Measurements from ENCODE around the gene MRPS34.

The MRPS34 gene

DNA sequence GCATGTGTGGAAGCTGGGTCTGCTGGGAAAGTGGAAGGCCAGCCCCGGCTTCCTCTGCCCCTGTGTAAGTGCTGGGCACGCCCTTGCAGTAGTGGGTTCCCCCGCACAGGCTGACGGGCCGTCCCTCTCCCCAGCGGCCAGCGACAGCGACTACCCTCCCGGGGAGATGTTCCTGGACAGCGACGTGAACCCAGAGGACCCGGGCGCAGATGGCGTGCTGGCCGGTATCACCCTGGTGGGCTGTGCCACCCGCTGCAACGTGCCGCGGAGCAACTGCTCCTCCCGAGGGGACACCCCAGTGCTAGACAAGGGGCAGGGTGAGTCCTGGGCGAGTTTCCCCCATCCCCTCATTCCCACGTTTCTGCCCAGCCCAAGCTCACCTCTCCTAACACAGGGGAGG is 7.1 kb downstream of the MRPS34 start:
- TF ChIP-seq, protein P1, sequence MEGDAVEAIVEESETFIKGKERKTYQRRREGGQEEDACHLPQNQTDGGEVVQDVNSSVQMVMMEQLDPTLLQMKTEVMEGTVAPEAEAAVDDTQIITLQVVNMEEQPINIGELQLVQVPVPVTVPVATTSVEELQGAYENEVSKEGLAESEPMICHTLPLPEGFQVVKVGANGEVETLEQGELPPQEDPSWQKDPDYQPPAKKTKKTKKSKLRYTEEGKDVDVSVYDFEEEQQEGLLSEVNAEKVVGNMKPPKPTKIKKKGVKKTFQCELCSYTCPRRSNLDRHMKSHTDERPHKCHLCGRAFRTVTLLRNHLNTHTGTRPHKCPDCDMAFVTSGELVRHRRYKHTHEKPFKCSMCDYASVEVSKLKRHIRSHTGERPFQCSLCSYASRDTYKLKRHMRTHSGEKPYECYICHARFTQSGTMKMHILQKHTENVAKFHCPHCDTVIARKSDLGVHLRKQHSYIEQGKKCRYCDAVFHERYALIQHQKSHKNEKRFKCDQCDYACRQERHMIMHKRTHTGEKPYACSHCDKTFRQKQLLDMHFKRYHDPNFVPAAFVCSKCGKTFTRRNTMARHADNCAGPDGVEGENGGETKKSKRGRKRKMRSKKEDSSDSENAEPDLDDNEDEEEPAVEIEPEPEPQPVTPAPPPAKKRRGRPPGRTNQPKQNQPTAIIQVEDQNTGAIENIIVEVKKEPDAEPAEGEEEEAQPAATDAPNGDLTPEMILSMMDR (conservative IDR thresholded peaks at IDR 0.05; ENCODE audit: control insufficient read depth, insufficient read depth, low read depth, low read length): no peak
- DNase-seq (ENCODE audit: low read depth): no peak

DNA sequence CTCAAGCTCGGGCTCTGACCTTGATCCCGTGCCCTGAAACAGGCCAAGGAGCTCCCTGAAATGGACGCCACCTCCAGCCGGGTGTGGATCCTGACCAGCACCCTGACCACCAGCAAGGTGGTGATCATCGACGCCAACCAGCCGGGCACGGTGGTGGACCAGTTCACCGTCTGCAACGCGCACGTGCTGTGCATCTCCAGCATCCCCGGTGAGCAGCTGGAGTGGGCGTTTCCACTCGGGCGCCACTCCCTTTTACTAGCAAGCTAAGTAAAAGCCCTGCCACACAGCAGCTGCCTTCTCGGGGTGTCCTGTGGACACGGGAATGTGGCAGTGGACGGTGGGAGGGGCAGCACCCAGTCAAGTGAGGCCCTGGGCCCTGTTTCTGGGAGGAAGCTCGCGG is 8.0 kb downstream of the MRPS34 start:
- no peak for DNase-seq (ENCODE audit: low read depth)
- TF ChIP-seq, protein P1 (conservative IDR thresholded peaks at IDR 0.05; ENCODE audit: control insufficient read depth, insufficient read depth, low read depth, low read length): no peak

More for the DNA sequence above, 7.1 kb downstream of the MRPS34 start:
- H3K4me3 ChIP-seq (ENCODE audit: control insufficient read depth, low read depth, low read length): no peak overlapping the region

DNA sequence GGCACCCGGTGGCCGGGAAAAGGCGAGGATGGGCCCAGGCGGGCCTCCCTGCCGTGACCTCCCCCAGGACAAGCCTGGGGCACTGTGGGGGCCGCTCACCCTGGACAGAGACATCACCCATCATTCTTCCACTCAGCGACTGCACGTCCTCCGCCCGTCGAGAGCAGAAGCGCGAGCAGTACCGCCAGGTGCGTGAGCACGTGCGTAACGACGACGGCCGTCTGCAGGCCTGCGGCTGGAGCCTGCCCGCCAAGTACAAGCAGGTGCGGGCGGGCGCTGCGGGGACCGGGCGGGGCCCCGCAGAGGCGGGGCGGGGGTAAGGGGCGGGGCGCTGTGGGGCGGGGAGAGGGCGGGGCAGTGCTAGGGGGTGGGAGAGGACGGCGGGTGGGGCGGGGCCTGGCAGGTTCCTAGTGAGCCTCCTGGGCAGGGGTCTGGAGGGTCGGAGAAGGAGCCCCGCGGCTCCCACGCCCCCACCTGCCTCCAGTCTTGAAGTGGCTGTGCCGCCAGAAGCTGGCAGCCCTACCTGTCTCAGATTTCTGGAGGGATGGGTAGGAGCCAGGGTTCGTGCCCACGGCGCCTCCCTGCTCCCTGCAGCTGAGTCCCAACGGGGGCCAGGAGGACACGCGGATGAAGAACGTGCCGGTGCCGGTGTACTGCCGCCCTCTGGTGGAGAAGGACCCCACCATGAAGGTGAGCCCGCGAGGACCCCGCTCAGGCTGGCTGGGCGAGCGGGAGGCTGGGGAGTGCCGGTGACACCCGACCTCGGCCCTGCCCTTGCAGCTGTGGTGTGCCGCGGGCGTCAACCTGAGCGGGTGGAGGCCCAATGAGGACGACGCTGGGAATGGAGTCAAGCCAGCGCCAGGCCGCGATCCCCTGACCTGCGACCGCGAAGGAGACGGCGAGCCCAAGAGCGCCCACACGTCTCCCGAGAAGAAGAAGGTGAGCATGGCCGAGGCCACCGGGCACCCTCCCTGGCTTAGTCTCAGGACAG is 9.1 kb downstream of the MRPS34 start:
- DNase-seq (ENCODE audit: low read depth): no peak
- H3K4me3 ChIP-seq (ENCODE audit: control insufficient read depth, low read depth, low read length): no peak overlapping the region
- TF ChIP-seq, protein P1 (conservative IDR thresholded peaks at IDR 0.05; ENCODE audit: control insufficient read depth, insufficient read depth, low read depth, low read length): peak; percentile 31

More for the DNA sequence above, 8.0 kb downstream of the MRPS34 start:
- H3K4me3 ChIP-seq (ENCODE audit: control insufficient read depth, low read depth, low read length): no peak overlapping the region

DNA sequence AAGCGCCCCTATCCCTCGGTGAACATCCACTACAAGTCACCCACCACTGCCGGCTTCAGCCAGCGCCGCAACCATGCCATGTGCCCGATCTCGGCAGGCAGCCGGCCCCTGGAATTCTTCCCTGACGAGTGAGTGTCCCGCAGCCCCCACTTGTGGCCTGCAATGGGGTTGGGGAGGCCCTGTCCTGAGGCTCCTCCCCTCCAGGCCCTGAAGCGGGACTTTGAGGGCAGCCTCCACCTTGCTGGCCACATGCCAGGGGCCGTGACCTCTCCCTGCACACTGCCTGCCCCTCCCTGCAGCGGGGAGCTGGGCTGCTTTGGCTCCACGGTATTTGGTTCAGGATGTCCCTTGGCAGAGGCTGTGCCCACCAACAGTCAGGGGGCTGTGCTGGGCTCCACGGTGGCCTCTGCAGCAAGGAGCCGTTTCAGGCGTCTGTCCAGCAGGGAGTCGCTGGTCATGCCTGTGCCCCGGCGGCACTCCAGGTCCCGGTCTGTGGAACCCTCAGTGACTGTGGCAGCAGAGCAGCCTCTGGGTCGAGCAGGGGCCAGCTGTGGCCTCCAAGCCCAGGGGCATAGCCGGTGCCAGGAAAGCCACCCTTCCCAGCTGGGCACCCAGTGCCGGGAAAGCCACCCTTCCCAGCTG is 9.9 kb downstream of the MRPS34 start:
- no peak for DNase-seq (ENCODE audit: low read depth)
- H3K4me3 ChIP-seq (ENCODE audit: control insufficient read depth, low read depth, low read length): no peak overlapping the region
- TF ChIP-seq, protein P1 (conservative IDR thresholded peaks at IDR 0.05; ENCODE audit: control insufficient read depth, insufficient read depth, low read depth, low read length): no peak

DNA sequence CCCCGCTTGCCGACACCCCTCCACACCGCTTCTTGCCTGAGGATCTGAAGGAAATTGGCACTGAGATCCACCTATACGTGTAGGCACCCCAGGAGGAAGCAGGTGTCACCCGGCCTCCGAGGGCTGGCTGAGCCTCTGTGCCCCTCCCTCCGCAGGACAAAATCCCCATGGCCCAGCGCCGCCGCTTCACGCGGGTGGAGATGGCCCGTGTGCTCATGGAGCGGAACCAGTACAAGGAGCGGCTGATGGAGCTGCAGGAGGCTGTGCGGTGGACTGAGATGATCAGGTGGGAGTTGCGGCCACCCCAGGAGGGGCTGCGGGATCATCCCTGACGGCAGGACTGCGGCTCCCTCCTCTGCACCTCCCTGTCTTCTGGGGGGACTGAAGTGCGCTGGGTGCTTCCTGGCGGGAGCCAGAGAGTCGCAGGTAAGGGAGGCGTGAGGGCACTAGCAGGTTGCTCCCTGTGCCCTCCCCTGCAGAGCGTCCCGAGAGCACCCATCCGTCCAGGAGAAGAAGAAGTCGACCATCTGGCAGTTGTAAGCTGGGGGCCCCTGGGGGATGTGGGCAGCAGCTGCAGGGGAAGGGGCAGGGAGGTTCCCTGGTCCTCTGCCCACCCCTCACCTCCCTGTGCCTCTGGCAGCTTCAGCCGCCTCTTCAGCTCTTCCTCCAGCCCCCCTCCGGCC is 10.6 kb downstream of the MRPS34 start:
- DNase-seq (ENCODE audit: low read depth): no peak
- no peak overlapping the region for H3K4me3 ChIP-seq (ENCODE audit: control insufficient read depth, low read depth, low read length)
- TF ChIP-seq, protein P1 (conservative IDR thresholded peaks at IDR 0.05; ENCODE audit: control insufficient read depth, insufficient read depth, low read depth, low read length): no peak

DNA sequence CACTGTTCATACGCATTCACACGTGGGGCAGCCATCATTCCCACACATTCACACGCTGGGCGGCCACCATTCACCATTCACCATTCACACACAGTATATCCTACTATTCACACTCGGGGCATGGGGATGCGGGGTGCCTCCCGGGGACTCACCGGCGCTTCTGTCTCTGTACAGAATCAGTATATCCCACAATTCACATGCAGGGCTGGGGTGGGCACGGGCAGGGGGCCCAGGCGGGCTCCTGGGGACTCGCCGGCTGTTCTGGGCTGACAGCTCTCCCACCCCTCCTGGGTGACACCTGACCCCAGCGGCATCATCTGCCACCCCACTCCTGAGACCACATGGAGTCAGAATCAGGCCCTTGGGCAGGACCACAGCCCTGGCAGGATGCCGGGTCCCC is 11.2 kb downstream of the MRPS34 start:
- DNase-seq (ENCODE audit: low read depth): no peak
- H3K4me3 ChIP-seq (ENCODE audit: control insufficient read depth, low read depth, low read length): no peak overlapping the region
- TF ChIP-seq, protein P1 (conservative IDR thresholded peaks at IDR 0.05; ENCODE audit: control insufficient read depth, insufficient read depth, low read depth, low read length): no peak

Measured in fibroblast of mammary gland (primary cell).